RWPE1 (cell line): ENCODE data around the gene ADCY4.

ENCODE experiments used
- CTCF ChIA-PET: fragments of 350-600 bp; sonication (Branson Sonifier 250); formaldehyde crosslinking; extraction: SDS; loops from one replicate; lab custom pipeline; 2021; lab: Yijun Ruan, JAX
- POLR2A ChIA-PET: fragments of 400-600 bp; formaldehyde crosslinking; extraction: SDS; loops from one replicate; lab custom pipeline; 2020; ENCODE audit warnings: antibody characterized with exemption; ENCODE audit not compliant: low non-redundant PET; lab: Yijun Ruan, JAX
- DNase-seq: peaks from one replicate; pipeline ENCODE4 v3.0.0; 2012; ENCODE audit warnings: low spot score
- H3K27ac ChIP-seq: fragments of 450-650 bp; 2 replicates; pipeline ENCODE4 v1.5.1; 2017
- CTCF ChIP-seq: fragments of 450-650 bp; conservative IDR thresholded peaks from 2 replicates; pipeline ENCODE4 v1.5.1; 2017; ENCODE audit warnings: low read depth, mild to moderate bottlenecking

The ADCY4 gene

GRCh38 chr14:24322672-24323071 lies 12.2 kb downstream of the ADCY4 start:
- ChIA-PET POLR2A (no interaction called here), CTCF (interaction anchor here (1.0 to 1.6 kb wide), 2 partner anchors 11 to 12 kb away, joined by 3 to 10 read pairs; no protein-coding TSS in a partner anchor)
- DNase-seq, result no peak
- H3K27ac ChIP-seq, result no peak overlapping the region
- TF ChIP-seq CTCF, result no peak

DNA sequence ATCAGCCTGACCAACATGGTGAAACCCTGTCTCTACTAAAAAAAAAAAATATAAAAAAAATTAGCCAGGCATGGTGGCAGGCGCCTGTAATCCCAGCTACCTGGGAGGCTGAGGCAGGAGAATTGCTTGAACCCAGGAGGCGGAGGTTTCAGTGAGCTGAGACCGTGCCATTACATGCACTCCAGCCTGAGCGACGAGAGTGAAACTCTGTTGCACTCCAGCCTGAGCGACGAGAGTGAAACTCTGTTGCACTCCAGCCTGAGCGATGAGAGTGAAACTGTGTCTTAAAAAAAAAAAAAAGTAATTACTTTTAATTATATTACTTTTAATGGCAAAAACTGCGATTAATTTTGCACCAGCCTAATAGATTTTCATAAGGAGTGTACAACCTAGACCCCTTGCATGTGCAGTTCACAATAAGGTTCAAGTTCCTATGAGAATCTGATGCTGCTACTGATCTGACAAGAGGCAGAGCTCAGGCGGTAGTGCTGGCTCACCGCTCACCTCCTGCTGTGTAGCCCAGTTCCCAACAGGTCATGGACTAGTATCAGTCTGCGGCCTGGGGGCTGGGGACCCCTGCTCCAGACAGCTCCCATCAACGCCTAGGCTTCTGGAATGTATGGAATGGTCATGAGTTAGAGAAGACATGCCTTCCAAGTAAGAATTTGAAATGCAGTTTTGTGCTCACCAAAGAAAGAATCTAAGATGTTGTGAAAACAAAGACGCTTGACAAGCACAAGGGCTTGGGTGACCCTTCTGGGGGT lies 13.5 kb downstream of the ADCY4 start:
- POLR2A ChIA-PET, result no interaction called here

GRCh38 chr14:24317141-24317928 lies 17.5 kb downstream of the ADCY4 start:
- TF ChIP-seq CTCF, result no peak
- H3K27ac ChIP-seq, result peak overlapping the region; percentile 98
- DNase-seq, result peak; percentile 79
- CTCF ChIA-PET, result interaction anchor here (0.7 to 1.4 kb wide), 3 partner anchors 10 to 114 kb away, joined by 4 read pairs; no protein-coding TSS in a partner anchor
- POLR2A ChIA-PET, result no interaction called here

More for the DNA sequence above, 13.5 kb downstream of the ADCY4 start:
- DNase-seq, result no peak
- CTCF ChIA-PET, result interaction anchor here (0.5 to 1.6 kb wide), 2 partner anchors 11 to 12 kb away, joined by 3 to 10 read pairs; no protein-coding TSS in a partner anchor
- H3K27ac ChIP-seq, result no peak overlapping the region
- no peak for TF ChIP-seq CTCF

DNA sequence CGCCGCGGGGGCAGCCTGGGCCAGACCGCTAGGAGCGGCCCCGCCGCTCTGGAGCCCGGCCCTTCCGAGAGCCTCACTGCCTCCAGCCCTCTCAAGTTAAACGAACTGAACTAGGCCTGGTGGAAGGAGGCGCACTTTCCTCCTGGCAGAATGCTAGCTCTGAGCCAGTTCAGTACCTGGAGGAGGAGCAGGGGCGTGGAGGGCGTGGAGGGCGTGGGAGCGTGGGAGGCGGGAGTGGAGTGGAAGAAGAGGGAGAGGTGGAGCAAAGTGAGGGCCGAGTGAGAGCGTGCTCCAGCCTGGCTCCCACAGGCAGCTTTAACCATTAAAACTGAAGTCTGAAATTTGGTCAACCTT lies 18.3 kb downstream of the ADCY4 start:
- POLR2A ChIA-PET, result no interaction called here
- H3K27ac ChIP-seq, result peak overlapping the region; percentile 98
- CTCF ChIA-PET, result interaction anchor here (0.9 kb wide), 1 partner anchor 11 kb away, joined by 4 read pairs; no protein-coding TSS in a partner anchor
- TF ChIP-seq CTCF, result no peak
- DNase-seq, result no peak

DNA sequence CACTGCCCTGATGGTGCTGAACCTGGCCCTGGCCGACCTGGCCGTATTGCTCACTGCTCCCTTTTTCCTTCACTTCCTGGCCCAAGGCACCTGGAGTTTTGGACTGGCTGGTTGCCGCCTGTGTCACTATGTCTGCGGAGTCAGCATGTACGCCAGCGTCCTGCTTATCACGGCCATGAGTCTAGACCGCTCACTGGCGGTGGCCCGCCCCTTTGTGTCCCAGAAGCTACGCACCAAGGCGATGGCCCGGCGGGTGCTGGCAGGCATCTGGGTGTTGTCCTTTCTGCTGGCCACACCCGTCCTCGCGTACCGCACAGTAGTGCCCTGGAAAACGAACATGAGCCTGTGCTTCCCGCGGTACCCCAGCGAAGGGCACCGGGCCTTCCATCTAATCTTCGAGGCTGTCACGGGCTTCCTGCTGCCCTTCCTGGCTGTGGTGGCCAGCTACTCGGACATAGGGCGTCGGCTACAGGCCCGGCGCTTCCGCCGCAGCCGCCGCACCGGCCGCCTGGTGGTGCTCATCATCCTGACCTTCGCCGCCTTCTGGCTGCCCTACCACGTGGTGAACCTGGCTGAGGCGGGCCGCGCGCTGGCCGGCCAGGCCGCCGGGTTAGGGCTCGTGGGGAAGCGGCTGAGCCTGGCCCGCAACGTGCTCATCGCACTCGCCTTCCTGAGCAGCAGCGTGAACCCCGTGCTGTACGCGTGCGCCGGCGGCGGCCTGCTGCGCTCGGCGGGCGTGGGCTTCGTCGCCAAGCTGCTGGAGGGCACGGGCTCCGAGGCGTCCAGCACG lies 18.9 kb downstream of the ADCY4 start:
- TF ChIP-seq CTCF, result no peak
- peak overlapping the region; percentile 98 for H3K27ac ChIP-seq
- no peak for DNase-seq
- CTCF ChIA-PET, result interaction anchor here (0.9 kb wide), 1 partner anchor 11 kb away, joined by 4 read pairs; no protein-coding TSS in a partner anchor
- POLR2A ChIA-PET, result no interaction called here
